GM18951 (cell line): ENCODE measurements around the gene B4GALNT1.
"Not testable (repeated sequence)": the region's sequence is repeated elsewhere in the genome, so short reads cannot be mapped to it uniquely, and the experiment has no call there.

ENCODE experiments used
- POLR2A ChIP-seq: IDR thresholded peaks from 4 replicates; pipeline ENCODE4 v1.6.1; 2011; ENCODE audit warnings: mild to moderate bottlenecking; ENCODE audit not compliant: insufficient read length, insufficient read depth; ENCODE audit errors: extremely low read depth
- in situ Hi-C: fragments of 300-500 bp; cut with MboI; formaldehyde crosslinking; loops from one replicate; pipeline ENCODE4 v1.12.0; 2022; ENCODE audit warnings: low sequenced_read_pairs, mixed read lengths, inconsistent platforms; ENCODE audit not compliant: unreplicated experiment

B4GALNT1 gene

GRCh38 chr12:57605811-57606311, 27.1 kb downstream of the B4GALNT1 start:
- in situ Hi-C loops: no loop called here
- TF ChIP-seq POLR2A: no peak

GRCh38 chr12:57604992-57605810, 27.8 kb downstream of the B4GALNT1 start:
- TF ChIP-seq POLR2A: no peak
- in situ Hi-C loops: no loop called here

GRCh38 chr12:57604454-57604991, 28.5 kb downstream of the B4GALNT1 start, which contains the start of gene DTX3:
TSS of gene DTX3 (plus strand) at chr12:57604824. CDS start at chr12:57606518, 1,694 bp downstream.
- TF ChIP-seq POLR2A: no peak
- in situ Hi-C loops: no loop called here

- in situ Hi-C loops: no loop called here
- TF ChIP-seq POLR2A: no peak
Measured at GRCh38 chr12:57603815-57604453, 29.1 kb downstream of the B4GALNT1 start.

GRCh38 chr12:57603324-57603723, 29.7 kb downstream of the B4GALNT1 start:
- in situ Hi-C loops: no loop called here
- no peak for TF ChIP-seq POLR2A

- in situ Hi-C loops: no loop called here
Measured at GRCh38 chr12:57602544-57602943, 30.5 kb downstream of the B4GALNT1 start.

GRCh38 chr12:57600395-57600794, 32.6 kb downstream of the B4GALNT1 start:
- in situ Hi-C loops: no loop called here
- TF ChIP-seq POLR2A: no peak

More at GRCh38 chr12:57602544-57602943, 30.5 kb downstream of the B4GALNT1 start:
- no peak for TF ChIP-seq POLR2A

GRCh38 chr12:57593187-57593586, 39.8 kb downstream of the B4GALNT1 start:
- in situ Hi-C loops: no loop called here
- TF ChIP-seq POLR2A: no peak

- in situ Hi-C loops: no loop called here
- no peak for TF ChIP-seq POLR2A
Measured at GRCh38 chr12:57592551-57593165, 40.3 kb downstream of the B4GALNT1 start.

- TF ChIP-seq POLR2A: no peak
- in situ Hi-C loops: no loop called here
Measured at GRCh38 chr12:57591782-57592325, 41.1 kb downstream of the B4GALNT1 start.

GRCh38 chr12:57590864-57591781, 41.9 kb downstream of the B4GALNT1 start, which contains the start of gene PIP4K2C:
TSS of gene PIP4K2C (plus strand) at chr12:57591192. CDS start at chr12:57591290, 98 bp downstream.
- in situ Hi-C loops: no loop called here
- TF ChIP-seq POLR2A: peak; percentile 88

- in situ Hi-C loops: no loop called here
Measured at GRCh38 chr12:57590479-57590863, 42.5 kb downstream of the B4GALNT1 start.

GRCh38 chr12:57588951-57589610, 43.9 kb downstream of the B4GALNT1 start:
- in situ Hi-C loops: not testable (repeated sequence)

More at GRCh38 chr12:57590479-57590863, 42.5 kb downstream of the B4GALNT1 start:
- no peak for TF ChIP-seq POLR2A
